Suprapubic skin (tissue), 4 donors: ENCODE measurements around the gene LSM4. TPM values are rescaled to one million over a fixed set of nuclear protein-coding genes. Genes with fewer than 3 reads are reported as not detected.
A peak's percentile ranks its signal among the peaks of the same experiment; 100 is the strongest.

Source experiments
- DNase-seq, 2 donors: peaks; one replicate each; pipeline ENCODE4 v3.0.0-alpha.2; 2019; ENCODE audit warnings: low spot score in 2 of 2
- H3K27ac ChIP-seq: fragments of 200-600 bp; sonication (generic); one replicate; pipeline ENCODE4 v1.5.1; 2019
- H3K27me3 ChIP-seq: fragments of 200-600 bp; sonication (generic); one replicate; pipeline ENCODE4 v1.5.1; 2019
- H3K36me3 ChIP-seq: fragments of 200-600 bp; sonication (generic); one replicate; pipeline ENCODE4 v1.5.1; 2019
- H3K4me1 ChIP-seq: fragments of 200-600 bp; sonication (generic); one replicate; pipeline ENCODE4 v1.5.1; 2019
- H3K4me3 ChIP-seq: fragments of 200-600 bp; sonication (generic); one replicate; pipeline ENCODE4 v1.5.1; 2019; ENCODE audit warnings: mild to moderate bottlenecking
- H3K9me3 ChIP-seq: fragments of 200-600 bp; sonication (generic); one replicate; pipeline ENCODE4 v1.5.1; 2019
- EP300 ChIP-seq: sonication (generic); formaldehyde crosslinking; IDR thresholded peaks from one replicate; pipeline ENCODE4 v1.6.1; 2017; ENCODE audit warnings: antibody characterized with exemption
- POLR2A ChIP-seq, 2 donors: fragments of 450-650 bp; IDR thresholded peaks; one replicate each; pipeline ENCODE4 v1.6.1; 2017; ENCODE audit warnings: antibody characterized with exemption in 2 of 2, mild to moderate bottlenecking in 2 of 2, moderate library complexity in 2 of 2
- POLR2AphosphoS5 ChIP-seq, 3 donors: sonication (generic); formaldehyde crosslinking; IDR thresholded peaks; one replicate each; pipeline ENCODE4 v1.6.1; 2017; ENCODE audit warnings: antibody characterized with exemption in 3 of 3
- WGBS: methylation state at CpG from one replicate; pipeline ENCODE4 v1.1.5; 2018; 5-methylcytosine and 5-hydroxymethylcytosine counted together
- total RNA-seq, 4 donors: library from RNA; depleted of rRNA; stranded (reverse); fragments of >200 nt; gene quantifications; one replicate each; pipeline ENCODE4 v1.1.0, GENCODE V29; 2016
- TF ChIP-seq, protein P1 (sequence below), 2 donors: fragments of 200-600 bp in 1 of 2; fragments of 450-650 bp in 1 of 2; sonication (generic) in 1 of 2; IDR thresholded peaks; one replicate each; pipeline ENCODE4 v1.5.1; 2016 to 2019; ENCODE audit warnings: antibody characterized with exemption in 2 of 2, mild to moderate bottlenecking in 1 of 2, moderate library complexity in 1 of 2

LSM4 gene
- total RNA-seq, 4 donors from 2014 or later, result 53.1 to 115 (median 103) TPM

DNA sequence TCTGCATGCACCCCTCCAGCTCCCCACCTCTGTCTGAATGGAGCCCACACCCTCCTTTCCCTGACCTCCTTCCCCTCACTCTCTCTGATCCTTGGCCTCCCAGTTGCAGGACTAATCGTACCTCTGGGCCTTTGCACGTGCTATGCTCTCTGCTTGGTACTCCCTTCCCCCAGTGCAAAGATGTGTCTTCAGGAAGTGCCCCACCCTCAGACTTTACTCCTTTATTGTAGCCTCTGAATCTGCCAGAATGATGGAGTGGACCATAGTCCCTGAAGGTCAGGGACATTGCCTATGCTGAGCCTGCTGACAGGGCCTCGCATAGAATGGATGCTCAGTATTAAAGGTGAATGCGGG is 40.1 kb downstream of the LSM4 start:
- peak overlapping the region; percentile 97 for H3K4me3 ChIP-seq
- DNase-seq, result no peak
- H3K27ac ChIP-seq, result peak overlapping the region; percentile 100
- peaks cover 51% of the 10 kb centered on the region for H3K4me1 ChIP-seq
- no peaks in the 10 kb centered on the region for H3K9me3 ChIP-seq
- H3K36me3 ChIP-seq, result peaks cover 7% of the 10 kb centered on the region
- TF ChIP-seq, protein P1, sequence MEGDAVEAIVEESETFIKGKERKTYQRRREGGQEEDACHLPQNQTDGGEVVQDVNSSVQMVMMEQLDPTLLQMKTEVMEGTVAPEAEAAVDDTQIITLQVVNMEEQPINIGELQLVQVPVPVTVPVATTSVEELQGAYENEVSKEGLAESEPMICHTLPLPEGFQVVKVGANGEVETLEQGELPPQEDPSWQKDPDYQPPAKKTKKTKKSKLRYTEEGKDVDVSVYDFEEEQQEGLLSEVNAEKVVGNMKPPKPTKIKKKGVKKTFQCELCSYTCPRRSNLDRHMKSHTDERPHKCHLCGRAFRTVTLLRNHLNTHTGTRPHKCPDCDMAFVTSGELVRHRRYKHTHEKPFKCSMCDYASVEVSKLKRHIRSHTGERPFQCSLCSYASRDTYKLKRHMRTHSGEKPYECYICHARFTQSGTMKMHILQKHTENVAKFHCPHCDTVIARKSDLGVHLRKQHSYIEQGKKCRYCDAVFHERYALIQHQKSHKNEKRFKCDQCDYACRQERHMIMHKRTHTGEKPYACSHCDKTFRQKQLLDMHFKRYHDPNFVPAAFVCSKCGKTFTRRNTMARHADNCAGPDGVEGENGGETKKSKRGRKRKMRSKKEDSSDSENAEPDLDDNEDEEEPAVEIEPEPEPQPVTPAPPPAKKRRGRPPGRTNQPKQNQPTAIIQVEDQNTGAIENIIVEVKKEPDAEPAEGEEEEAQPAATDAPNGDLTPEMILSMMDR (IDR thresholded peaks at IDR 0.05), result no peak
- TF ChIP-seq POLR2A (IDR thresholded peaks at IDR 0.05) (no peak), POLR2AphosphoS5 (IDR thresholded peaks at IDR 0.05) (no peak), EP300 (no peak)
- WGBS, result 57% methylated on average over 4 of the region's 4 CpGs
- no peaks in the 10 kb centered on the region for H3K27me3 ChIP-seq

DNA sequence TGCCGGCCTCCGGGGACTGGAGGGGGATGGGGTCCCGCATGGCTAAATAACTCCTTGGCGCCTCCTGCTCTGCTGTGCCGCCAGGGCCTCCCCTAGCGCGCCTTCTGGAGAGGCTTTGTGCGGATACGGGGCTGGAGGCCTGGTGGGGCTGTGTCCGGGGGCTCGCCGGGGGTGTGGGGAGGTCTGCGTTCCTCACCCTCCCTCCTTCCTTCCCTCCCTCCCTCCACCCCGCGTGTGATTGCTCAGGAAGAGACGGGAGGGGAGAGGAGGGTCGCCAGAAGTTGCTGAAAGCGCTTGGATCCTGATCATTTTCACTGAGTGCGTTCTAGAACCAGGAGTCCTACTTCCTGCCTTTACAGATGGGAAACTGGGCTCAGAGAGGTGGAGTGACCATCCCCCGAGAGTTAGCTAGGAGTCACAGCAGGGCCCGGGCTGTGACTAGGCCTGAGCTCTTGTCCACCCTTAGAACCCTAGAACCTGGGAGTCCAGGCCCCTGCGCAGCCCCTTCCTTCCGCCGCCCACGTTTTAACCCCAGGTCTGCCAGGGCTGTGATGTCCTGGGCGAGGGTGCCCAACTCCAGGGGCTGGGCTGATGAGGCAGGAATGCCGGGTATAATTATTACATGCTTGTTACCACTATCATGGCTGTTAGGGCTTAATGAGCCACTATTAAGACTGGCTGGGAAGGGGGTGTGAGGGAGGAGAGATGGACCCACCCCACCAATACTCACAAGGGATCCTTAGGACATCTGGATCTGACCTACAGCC is 40.7 kb downstream of the LSM4 start:
- TF ChIP-seq POLR2A (IDR thresholded peaks at IDR 0.05) (peak in 1 of 2 donors; percentile 60), POLR2AphosphoS5 (IDR thresholded peaks at IDR 0.05) (peak in 1 of 3 donors; percentile 48), EP300 (no peak)
- TF ChIP-seq, protein P1 (IDR thresholded peaks at IDR 0.05), result peak in 1 of 2 donors; percentile 8
- DNase-seq, result peak in 1 of 2 donors; percentile 96
- peak overlapping the region; percentile 100 for H3K27ac ChIP-seq

DNA sequence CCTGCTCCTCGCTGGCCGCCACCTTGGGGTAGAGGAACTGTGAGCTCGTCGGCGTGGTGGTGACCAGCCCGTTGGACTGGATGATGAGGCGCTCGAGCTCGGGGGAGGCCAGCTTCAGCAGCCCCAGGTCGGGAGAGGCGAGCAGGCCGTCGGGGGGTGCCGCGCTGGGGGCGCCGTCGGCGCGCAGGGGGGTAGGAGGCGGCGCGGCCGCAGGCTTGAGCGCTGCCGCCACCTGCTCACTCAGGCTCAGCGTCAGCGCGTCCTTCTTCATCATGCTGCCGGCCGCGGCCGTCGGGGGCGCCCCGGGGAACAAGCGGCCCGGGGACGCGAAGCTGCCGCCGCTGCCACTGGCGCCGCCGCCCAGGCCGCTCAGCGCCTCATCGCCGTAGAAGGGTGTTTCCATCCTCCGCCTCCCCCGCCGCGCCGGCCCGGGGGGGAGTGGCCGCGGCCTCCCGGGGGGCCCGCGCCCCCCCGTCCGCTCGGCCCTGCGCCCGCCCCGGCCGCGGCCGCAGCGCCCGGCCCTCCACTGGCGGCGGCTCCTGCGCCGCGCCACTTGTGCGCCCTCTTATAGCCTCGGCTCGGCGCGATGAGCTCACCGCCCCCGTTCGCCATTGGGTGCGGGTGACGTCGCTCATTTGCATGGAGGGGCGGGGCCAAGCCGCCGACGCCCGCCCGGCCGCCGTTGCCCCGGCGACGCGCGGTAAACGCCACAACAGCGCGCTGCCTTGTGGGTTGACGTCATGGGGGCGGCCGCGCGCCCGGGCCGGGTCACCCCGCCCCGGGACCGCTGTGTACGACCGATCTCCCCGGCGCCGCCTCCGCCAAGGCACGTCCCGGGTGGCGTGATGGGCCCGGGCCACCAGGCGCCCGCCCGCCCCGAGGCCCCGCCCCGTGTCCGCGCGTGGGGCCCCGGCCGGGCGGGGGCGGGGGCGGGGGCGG is 41.5 kb downstream of the LSM4 start, which contains the start of gene JUND:
Gene JUND (minus strand): TSS at position 541 of the 939 bp plus-strand sequence. CDS start 138 bp downstream, at position 403.
- WGBS, result no CpG with 5 or more reads among the region's 138 CpGs
- peak; percentile 98 to 99 for DNase-seq
- H3K36me3 ChIP-seq, result peaks cover 12% of the 10 kb centered on the region
- H3K27me3 ChIP-seq, result no peaks in the 10 kb centered on the region
- H3K4me1 ChIP-seq, result peaks cover 53% of the 10 kb centered on the region
- H3K4me3 ChIP-seq, result peak within 1 kb of the TSS; percentile 97
- no peaks in the 10 kb centered on the region for H3K9me3 ChIP-seq
- TF ChIP-seq, protein P1 (IDR thresholded peaks at IDR 0.05), result no peak
- TF ChIP-seq POLR2A (IDR thresholded peaks at IDR 0.05) (peak; percentile 100), POLR2AphosphoS5 (IDR thresholded peaks at IDR 0.05) (peak; percentile 56 to 98 (median 96)), EP300 (peak; percentile 23)
- peak within 1 kb of the TSS; percentile 100 for H3K27ac ChIP-seq

More for the DNA sequence above, 40.7 kb downstream of the LSM4 start:
- no peaks in the 10 kb centered on the region for H3K27me3 ChIP-seq
- no peaks in the 10 kb centered on the region for H3K9me3 ChIP-seq
- H3K4me3 ChIP-seq, result peak overlapping the region; percentile 97
- peaks cover 51% of the 10 kb centered on the region for H3K4me1 ChIP-seq
- under 1% methylated on average over 14 of the region's 27 CpGs for WGBS
- peaks cover 7% of the 10 kb centered on the region for H3K36me3 ChIP-seq

DNA sequence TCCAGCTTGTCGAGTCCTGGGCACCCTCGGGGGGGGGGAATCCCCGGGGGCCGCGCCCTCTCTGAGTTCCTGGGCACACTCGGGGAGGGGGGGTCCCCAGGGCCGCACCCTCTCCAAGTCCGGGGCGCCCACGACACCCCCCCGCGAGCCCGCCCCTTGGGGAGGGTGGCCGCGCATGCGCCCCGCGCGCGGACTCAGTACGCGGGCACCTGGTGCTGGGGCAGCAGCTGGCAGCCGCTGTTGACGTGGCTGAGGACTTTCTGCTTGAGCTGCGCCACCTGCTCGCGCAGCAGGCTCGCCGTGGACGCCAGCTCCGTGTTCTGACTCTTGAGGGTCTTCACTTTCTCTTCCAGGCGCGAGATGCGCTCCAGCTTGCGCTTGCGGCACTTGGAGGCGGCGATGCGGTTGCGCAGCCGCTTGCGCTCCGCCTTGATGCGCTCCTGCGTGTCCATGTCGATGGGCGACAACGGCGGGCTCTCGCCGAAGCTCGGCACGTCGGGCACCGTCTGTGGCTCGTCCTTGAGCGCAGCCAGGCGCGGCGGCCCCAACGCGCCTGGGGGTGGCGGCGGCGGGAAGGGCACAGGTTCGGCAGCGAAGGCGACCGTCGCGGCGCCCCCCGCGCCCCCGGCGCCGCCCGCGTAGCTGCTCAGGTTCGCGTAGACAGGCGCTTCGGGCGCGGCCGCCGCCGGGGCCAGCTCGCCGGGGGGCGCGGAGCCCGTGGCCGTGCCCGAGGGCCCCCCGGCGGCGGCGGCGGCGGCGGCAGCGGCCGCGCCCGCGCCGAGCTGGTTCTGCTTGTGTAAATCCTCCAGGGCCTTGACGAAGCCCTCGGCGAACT is 42.4 kb downstream of the LSM4 start:
- Histone ChIP-seq H3K4me3 (peak overlapping the region; percentile 97), H3K36me3 (peaks cover 12% of the 10 kb centered on the region), H3K27me3 (no peaks in the 10 kb centered on the region), H3K4me1 (peaks cover 59% of the 10 kb centered on the region), H3K9me3 (no peaks in the 10 kb centered on the region), H3K27ac (peak overlapping the region; percentile 100)
- DNase-seq, result peak; percentile 85 to 93
- WGBS, result under 1% methylated on average over 44 of the region's 111 CpGs
- TF ChIP-seq POLR2A (IDR thresholded peaks at IDR 0.05) (peak; percentile 75 to 76), POLR2AphosphoS5 (IDR thresholded peaks at IDR 0.05) (peak; percentile 72 to 99 (median 90)), EP300 (no peak)
- TF ChIP-seq, protein P1 (IDR thresholded peaks at IDR 0.05), result no peak
